Stimulated activated effector memory CD8-positive, alpha-beta T cell treated with anti-CD3 and anti-CD28 coated beads, Interleukin-12 subunit alpha, Interleukin-12 subunit beta, amount 100 ng/mL, for 72 hours (primary cell): ENCODE results near the gene BICD2.

Experiments used
- ATAC-seq: fragments of 150-1000 bp; cut with Tn5 transposase; 2 replicates; pipeline ENCODE4 v1.10.0; 2021
- DNase-seq, 2 donors: peaks; one replicate each; pipeline ENCODE4 v3.0.0; 2021 to 2022; ENCODE audit warnings: low spot score in 2 of 2
- H3K27ac Mint-ChIP-seq: one replicate; pipeline ENCODE4 v1.8.0; 2022; ENCODE audit warnings: mild to moderate bottlenecking, mixed read lengths
- H3K36me3 Mint-ChIP-seq: one replicate; pipeline ENCODE4 v1.8.0; 2022; ENCODE audit warnings: mild to moderate bottlenecking, mixed read lengths
- H3K4me1 Mint-ChIP-seq: one replicate; pipeline ENCODE4 v1.8.0; 2022; ENCODE audit warnings: mixed read lengths
- H3K4me3 Mint-ChIP-seq: one replicate; pipeline ENCODE4 v1.8.0; 2022; ENCODE audit warnings: mild to moderate bottlenecking, mixed read lengths
- H3K9me3 Mint-ChIP-seq: one replicate; pipeline ENCODE4 v1.8.0; 2022; ENCODE audit warnings: mixed read lengths

Gene BICD2

GRCh38 chr9:92719028-92719647 is 45.5 kb downstream of the BICD2 start:
- Mint-ChIP-seq H3K4me1 (peaks cover 8% of the 10 kb centered on the region), H3K4me3 (no peak overlapping the region), H3K27ac (no peak overlapping the region), H3K36me3 (peaks cover 49% of the 10 kb centered on the region), H3K9me3 (no peaks in the 10 kb centered on the region)
- DNase-seq = no peak
- no peak for ATAC-seq

DNA sequence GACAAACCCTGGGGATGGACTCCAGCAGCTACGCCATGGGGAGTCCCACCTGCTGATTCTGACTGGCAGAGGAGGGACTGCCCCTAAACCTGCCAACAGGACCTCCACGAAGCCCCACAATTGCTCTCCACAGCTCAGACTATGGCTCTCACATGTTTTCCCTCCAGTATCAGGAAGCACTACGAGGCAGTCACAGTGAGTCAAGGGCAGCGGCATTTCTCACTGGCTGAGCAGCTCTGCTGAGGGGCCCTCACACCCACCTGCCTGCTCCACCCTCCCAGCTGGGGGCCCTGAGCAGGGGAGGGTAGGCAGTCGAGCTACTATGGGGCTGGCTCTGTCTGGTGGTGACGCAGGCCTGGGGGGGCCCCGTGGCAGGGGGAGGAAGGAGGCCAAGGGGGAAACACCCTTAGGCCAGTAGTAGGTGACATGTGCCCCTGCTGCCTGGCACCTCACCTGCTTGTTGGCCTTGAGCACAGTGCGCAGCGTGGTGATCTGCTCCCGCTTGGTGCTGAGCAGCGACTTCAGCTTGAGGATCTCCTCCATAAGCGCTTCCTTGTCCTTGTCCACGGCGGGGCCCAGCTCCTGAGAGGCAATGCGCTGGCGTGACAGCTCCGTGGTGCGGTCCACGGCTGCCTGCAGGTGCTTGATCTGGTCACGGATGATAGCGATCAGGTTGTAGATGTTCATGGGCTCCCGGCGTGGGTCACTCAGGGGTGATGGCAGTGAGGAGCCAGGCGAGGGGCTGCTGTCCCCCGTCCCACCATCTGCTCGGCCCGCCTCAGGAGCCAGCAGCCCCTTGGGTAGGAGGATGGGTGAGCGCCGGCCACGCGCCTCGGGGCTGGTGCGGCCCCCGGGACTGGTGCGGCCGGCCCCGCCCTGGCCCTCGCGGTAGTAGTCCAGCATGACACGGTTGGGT is 46.3 kb downstream of the BICD2 start:
- Mint-ChIP-seq H3K4me1 (peaks cover 12% of the 10 kb centered on the region), H3K36me3 (peaks cover 56% of the 10 kb centered on the region), H3K9me3 (no peaks in the 10 kb centered on the region), H3K27ac (no peak overlapping the region), H3K4me3 (no peak overlapping the region)
- ATAC-seq (no peak), DNase-seq (peak in 1 of 2 donors; percentile 46)

- peak in 1 of 2 donors; percentile 47 for DNase-seq
- no peaks in the 10 kb centered on the region for H3K9me3 Mint-ChIP-seq
- H3K4me3 Mint-ChIP-seq = no peak overlapping the region
- no peak overlapping the region for H3K27ac Mint-ChIP-seq
- peaks cover 21% of the 10 kb centered on the region for H3K4me1 Mint-ChIP-seq
- H3K36me3 Mint-ChIP-seq = peaks cover 60% of the 10 kb centered on the region
- ATAC-seq = no peak
Observed at GRCh38 chr9:92717201-92718085, 47.2 kb downstream of the BICD2 start.

- peaks cover 30% of the 10 kb centered on the region for H3K4me1 Mint-ChIP-seq
- ATAC-seq = peak; percentile 66
- no peaks in the 10 kb centered on the region for H3K9me3 Mint-ChIP-seq
- no peak overlapping the region for H3K4me3 Mint-ChIP-seq
- peaks cover 59% of the 10 kb centered on the region for H3K36me3 Mint-ChIP-seq
- peak overlapping the region; percentile 34 for H3K27ac Mint-ChIP-seq
- DNase-seq = peak; percentile 83 to 96
Observed at GRCh38 chr9:92716557-92716956, 48.1 kb downstream of the BICD2 start.

- H3K36me3 Mint-ChIP-seq = peaks cover 55% of the 10 kb centered on the region
- H3K27ac Mint-ChIP-seq = no peak overlapping the region
- H3K9me3 Mint-ChIP-seq = no peaks in the 10 kb centered on the region
- H3K4me3 Mint-ChIP-seq = no peak overlapping the region
- peaks cover 36% of the 10 kb centered on the region for H3K4me1 Mint-ChIP-seq
- no peak for ATAC-seq
- no peak for DNase-seq
Observed at GRCh38 chr9:92715488-92716231, 49.0 kb downstream of the BICD2 start.

- Mint-ChIP-seq H3K4me3 (no peak overlapping the region), H3K27ac (no peak overlapping the region), H3K36me3 (peaks cover 48% of the 10 kb centered on the region), H3K9me3 (no peaks in the 10 kb centered on the region), H3K4me1 (peaks cover 36% of the 10 kb centered on the region)
- no peak for ATAC-seq
- DNase-seq = peak in 1 of 2 donors; percentile 41
Observed at GRCh38 chr9:92714787-92715487, 49.7 kb downstream of the BICD2 start.

DNA sequence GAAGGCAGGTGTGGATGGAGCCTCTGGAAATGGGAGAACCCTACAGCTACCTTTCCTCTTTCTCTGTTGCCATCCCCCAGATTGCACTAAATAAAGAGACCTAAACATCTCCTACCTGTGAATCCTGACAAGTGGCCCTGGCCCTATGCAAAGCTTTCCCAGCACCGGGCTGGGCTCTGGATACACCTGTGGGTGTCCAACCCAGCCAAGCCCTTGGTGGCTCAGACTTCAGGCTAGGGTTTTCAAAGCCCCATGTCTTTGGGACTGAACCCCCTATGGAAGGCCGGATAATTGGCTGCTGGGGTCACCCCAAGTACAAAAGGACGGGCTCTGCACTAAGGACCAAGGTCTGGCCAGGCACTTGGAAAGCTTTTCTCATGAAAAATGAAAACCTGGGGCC is 50.6 kb downstream of the BICD2 start:
- H3K4me3 Mint-ChIP-seq = no peak overlapping the region
- H3K4me1 Mint-ChIP-seq = peaks cover 36% of the 10 kb centered on the region
- ATAC-seq = no peak
- no peak for DNase-seq
- H3K36me3 Mint-ChIP-seq = peaks cover 47% of the 10 kb centered on the region
- no peaks in the 10 kb centered on the region for H3K9me3 Mint-ChIP-seq
- no peak overlapping the region for H3K27ac Mint-ChIP-seq

GRCh38 chr9:92713528-92713927 is 51.1 kb downstream of the BICD2 start:
- Mint-ChIP-seq H3K27ac (no peak overlapping the region), H3K36me3 (peaks cover 47% of the 10 kb centered on the region), H3K4me3 (no peak overlapping the region), H3K4me1 (peaks cover 36% of the 10 kb centered on the region), H3K9me3 (no peaks in the 10 kb centered on the region)
- DNase-seq = peak in 1 of 2 donors; percentile 41
- ATAC-seq = no peak

- H3K27ac Mint-ChIP-seq = peak overlapping the region; percentile 89
- peaks cover 36% of the 10 kb centered on the region for H3K4me1 Mint-ChIP-seq
- peak in 1 of 2 donors; percentile 37 for DNase-seq
- ATAC-seq = no peak
- peaks cover 46% of the 10 kb centered on the region for H3K36me3 Mint-ChIP-seq
- no peaks in the 10 kb centered on the region for H3K9me3 Mint-ChIP-seq
- H3K4me3 Mint-ChIP-seq = peak overlapping the region; percentile 55
Observed at GRCh38 chr9:92712767-92713166, 51.9 kb downstream of the BICD2 start.

- Mint-ChIP-seq H3K9me3 (no peaks in the 10 kb centered on the region), H3K27ac (peak overlapping the region; percentile 89), H3K4me3 (peak overlapping the region; percentile 55), H3K36me3 (peaks cover 44% of the 10 kb centered on the region), H3K4me1 (peaks cover 39% of the 10 kb centered on the region)
- ATAC-seq (peak; percentile 76), DNase-seq (no peak)
Observed at GRCh38 chr9:92711844-92712243, 52.8 kb downstream of the BICD2 start.

DNA sequence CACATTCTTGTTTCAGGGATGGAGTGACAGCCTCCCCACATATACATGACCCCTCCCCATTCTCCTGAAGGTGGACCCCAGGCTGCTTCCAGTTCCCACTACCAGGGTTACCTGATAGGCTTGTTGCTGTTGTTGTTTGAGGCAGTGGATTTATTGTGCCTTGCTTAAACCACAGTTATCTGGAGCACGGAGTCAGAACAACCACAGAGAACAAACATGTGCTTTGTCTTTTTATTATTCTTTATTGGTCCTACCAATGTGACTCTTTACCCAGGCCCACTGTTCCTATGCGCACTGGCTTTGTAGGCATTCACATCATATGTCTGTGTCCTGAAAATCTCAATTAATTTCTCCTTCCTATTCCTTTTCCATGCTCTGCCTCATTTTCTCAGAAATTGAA is 53.5 kb downstream of the BICD2 start:
- H3K36me3 Mint-ChIP-seq = peaks cover 46% of the 10 kb centered on the region
- no peak for ATAC-seq

GRCh38 chr9:92710368-92710767 is 54.3 kb downstream of the BICD2 start:
- peaks cover 45% of the 10 kb centered on the region for H3K4me1 Mint-ChIP-seq
- peaks cover 46% of the 10 kb centered on the region for H3K36me3 Mint-ChIP-seq

More for the DNA sequence above, 53.5 kb downstream of the BICD2 start:
- Mint-ChIP-seq H3K9me3 (no peaks in the 10 kb centered on the region), H3K4me1 (peaks cover 41% of the 10 kb centered on the region), H3K4me3 (no peak overlapping the region), H3K27ac (peak overlapping the region; percentile 89)
- no peak for DNase-seq

DNA sequence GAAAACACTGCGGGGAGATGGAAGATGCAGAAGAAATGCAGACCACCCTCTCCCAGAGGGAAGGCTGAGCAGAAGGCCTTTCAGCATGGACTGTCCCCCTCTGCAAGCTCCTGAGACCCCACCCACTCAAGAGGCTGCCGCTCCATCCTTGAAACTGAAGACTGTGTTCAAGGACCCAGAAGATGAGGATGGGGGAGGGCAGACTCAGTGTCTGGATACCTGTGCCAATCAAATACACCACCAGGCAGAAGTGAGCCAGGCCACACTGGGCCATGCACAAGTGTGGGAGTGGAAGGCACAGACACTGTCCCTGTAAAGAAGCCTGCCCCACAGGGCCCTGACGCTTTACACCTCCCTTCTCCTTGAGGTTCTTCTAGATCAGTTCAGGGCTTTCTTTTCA is 54.7 kb downstream of the BICD2 start:
- DNase-seq = no peak
- Mint-ChIP-seq H3K27ac (peak overlapping the region; percentile 89), H3K4me3 (no peak overlapping the region), H3K4me1 (peaks cover 45% of the 10 kb centered on the region), H3K9me3 (no peaks in the 10 kb centered on the region), H3K36me3 (peaks cover 42% of the 10 kb centered on the region)
- ATAC-seq = no peak

More at GRCh38 chr9:92710368-92710767, 54.3 kb downstream of the BICD2 start:
- Mint-ChIP-seq H3K27ac (peak overlapping the region; percentile 89), H3K9me3 (no peaks in the 10 kb centered on the region), H3K4me3 (no peak overlapping the region)
- no peak for ATAC-seq
- no peak for DNase-seq

GRCh38 chr9:92709240-92709639 is 55.4 kb downstream of the BICD2 start:
- Mint-ChIP-seq H3K4me1 (peaks cover 45% of the 10 kb centered on the region), H3K4me3 (no peak overlapping the region), H3K27ac (peak overlapping the region; percentile 89), H3K9me3 (no peaks in the 10 kb centered on the region), H3K36me3 (peaks cover 40% of the 10 kb centered on the region)
- no peak for DNase-seq
- ATAC-seq = no peak
